ENCODE measurements around the gene CST7. TPM values are rescaled to one million over a fixed set of nuclear protein-coding genes. Genes with fewer than 3 reads are reported as not detected.
A peak's percentile ranks its signal among the peaks of the same experiment; 100 is the strongest.

The CST7 gene
- total RNA-seq, 1 donor from 2014 or later, result not detected

DNA sequence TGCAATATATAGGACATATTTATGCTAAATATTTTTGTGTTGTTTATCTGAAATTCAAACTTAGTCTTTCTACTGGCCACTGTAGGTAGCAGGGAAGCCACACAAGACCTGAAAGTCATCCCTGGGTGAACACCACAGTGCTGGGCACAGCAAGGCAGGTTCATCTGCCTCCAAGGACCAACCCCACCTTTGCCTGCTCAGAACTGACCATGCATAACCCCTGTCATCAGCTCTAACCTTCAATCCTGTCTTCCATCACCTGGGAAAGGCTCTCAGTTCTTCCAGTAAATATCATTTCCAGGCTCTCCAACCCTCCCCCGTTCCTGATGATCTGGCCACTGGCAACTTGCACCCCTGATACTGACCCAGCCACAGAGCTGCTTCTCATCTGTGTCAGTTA is 32.7 kb upstream of the CST7 start:
- Histone ChIP-seq H3K4me1 (peaks cover 16% of the 10 kb centered on the region), H3K4me3 (no peak overlapping the region), H2AFZ (replicated peaks) (no peak overlapping the region), H3K9me3 (ENCODE audit: low read depth) (no peaks in the 10 kb centered on the region), H3K36me3 (no peaks in the 10 kb centered on the region), H3K79me2 (ENCODE audit: low read depth) (no peaks in the 10 kb centered on the region), H4K20me1 (ENCODE audit: low read depth) (no peaks in the 10 kb centered on the region), H3K4me2 (no peak overlapping the region), H3F3A (ENCODE audit: low read depth) (peaks cover 11% of the 10 kb centered on the region), H3K27me3 (no peaks in the 10 kb centered on the region), H3K9ac (no peak overlapping the region), H3K27ac (no peak overlapping the region)
- H3K4me1 Mint-ChIP-seq, result peaks cover 23% of the 10 kb centered on the region
- TF ChIP-seq EZH2phosphoT487 (IDR thresholded peaks at IDR 0.05), result no peak
- TF ChIP-seq, protein P1, sequence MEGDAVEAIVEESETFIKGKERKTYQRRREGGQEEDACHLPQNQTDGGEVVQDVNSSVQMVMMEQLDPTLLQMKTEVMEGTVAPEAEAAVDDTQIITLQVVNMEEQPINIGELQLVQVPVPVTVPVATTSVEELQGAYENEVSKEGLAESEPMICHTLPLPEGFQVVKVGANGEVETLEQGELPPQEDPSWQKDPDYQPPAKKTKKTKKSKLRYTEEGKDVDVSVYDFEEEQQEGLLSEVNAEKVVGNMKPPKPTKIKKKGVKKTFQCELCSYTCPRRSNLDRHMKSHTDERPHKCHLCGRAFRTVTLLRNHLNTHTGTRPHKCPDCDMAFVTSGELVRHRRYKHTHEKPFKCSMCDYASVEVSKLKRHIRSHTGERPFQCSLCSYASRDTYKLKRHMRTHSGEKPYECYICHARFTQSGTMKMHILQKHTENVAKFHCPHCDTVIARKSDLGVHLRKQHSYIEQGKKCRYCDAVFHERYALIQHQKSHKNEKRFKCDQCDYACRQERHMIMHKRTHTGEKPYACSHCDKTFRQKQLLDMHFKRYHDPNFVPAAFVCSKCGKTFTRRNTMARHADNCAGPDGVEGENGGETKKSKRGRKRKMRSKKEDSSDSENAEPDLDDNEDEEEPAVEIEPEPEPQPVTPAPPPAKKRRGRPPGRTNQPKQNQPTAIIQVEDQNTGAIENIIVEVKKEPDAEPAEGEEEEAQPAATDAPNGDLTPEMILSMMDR (IDR thresholded peaks at IDR 0.05), result no peak
- TF ChIP-seq EZH2 (IDR thresholded peaks at IDR 0.05), result no peak
- DNase-seq (ENCODE audit: low spot score), result no peak
- H3K9me3 Mint-ChIP-seq, result peaks cover 8% of the 10 kb centered on the region
- no peak overlapping the region for H3K27ac Mint-ChIP-seq
- peaks cover 2% of the 10 kb centered on the region for H3K36me3 Mint-ChIP-seq
- no peak overlapping the region for H3K4me3 Mint-ChIP-seq
- peaks cover 3% of the 10 kb centered on the region for H3K27me3 Mint-ChIP-seq (ENCODE audit: insufficient read depth, low read depth)

DNA sequence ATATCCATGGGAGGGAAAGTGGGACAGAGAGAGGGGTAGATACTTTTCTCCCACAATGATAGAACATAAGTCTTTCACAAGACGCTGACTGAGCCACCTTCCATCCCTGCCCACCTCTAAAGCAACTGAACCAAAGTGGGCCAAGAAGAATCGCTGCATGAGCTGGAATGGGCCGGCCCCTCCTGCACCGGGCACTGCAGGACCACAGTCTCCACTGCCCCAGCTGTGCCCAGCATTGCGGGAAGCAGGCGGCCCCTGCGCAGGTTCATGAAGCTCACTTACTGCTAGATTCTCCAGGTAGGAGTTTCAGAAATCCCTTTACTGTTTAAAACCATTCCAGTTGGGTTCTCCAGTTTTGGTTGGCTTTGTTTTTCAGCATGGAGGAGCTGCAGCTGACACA is 32.0 kb upstream of the CST7 start:
- Histone ChIP-seq H2AFZ (replicated peaks) (no peak overlapping the region), H4K20me1 (ENCODE audit: low read depth) (no peaks in the 10 kb centered on the region), H3K27me3 (no peaks in the 10 kb centered on the region), H3K36me3 (no peaks in the 10 kb centered on the region), H3K27ac (no peak overlapping the region), H3K9ac (no peak overlapping the region), H3K4me2 (no peak overlapping the region), H3K4me3 (no peak overlapping the region), H3K9me3 (ENCODE audit: low read depth) (no peaks in the 10 kb centered on the region), H3F3A (ENCODE audit: low read depth) (peaks cover 11% of the 10 kb centered on the region), H3K79me2 (ENCODE audit: low read depth) (no peaks in the 10 kb centered on the region), H3K4me1 (peaks cover 16% of the 10 kb centered on the region)
- Mint-ChIP-seq H3K27me3 (ENCODE audit: insufficient read depth, low read depth) (peaks cover 3% of the 10 kb centered on the region), H3K4me3 (no peak overlapping the region), H3K9me3 (peaks cover 11% of the 10 kb centered on the region), H3K4me1 (peaks cover 23% of the 10 kb centered on the region), H3K36me3 (peaks cover 2% of the 10 kb centered on the region), H3K27ac (no peak overlapping the region)
- no peak for TF ChIP-seq EZH2phosphoT487 (IDR thresholded peaks at IDR 0.05)
- TF ChIP-seq EZH2 (IDR thresholded peaks at IDR 0.05), result no peak
- TF ChIP-seq, protein P1 (IDR thresholded peaks at IDR 0.05), result no peak
- DNase-seq (ENCODE audit: low spot score), result no peak

DNA sequence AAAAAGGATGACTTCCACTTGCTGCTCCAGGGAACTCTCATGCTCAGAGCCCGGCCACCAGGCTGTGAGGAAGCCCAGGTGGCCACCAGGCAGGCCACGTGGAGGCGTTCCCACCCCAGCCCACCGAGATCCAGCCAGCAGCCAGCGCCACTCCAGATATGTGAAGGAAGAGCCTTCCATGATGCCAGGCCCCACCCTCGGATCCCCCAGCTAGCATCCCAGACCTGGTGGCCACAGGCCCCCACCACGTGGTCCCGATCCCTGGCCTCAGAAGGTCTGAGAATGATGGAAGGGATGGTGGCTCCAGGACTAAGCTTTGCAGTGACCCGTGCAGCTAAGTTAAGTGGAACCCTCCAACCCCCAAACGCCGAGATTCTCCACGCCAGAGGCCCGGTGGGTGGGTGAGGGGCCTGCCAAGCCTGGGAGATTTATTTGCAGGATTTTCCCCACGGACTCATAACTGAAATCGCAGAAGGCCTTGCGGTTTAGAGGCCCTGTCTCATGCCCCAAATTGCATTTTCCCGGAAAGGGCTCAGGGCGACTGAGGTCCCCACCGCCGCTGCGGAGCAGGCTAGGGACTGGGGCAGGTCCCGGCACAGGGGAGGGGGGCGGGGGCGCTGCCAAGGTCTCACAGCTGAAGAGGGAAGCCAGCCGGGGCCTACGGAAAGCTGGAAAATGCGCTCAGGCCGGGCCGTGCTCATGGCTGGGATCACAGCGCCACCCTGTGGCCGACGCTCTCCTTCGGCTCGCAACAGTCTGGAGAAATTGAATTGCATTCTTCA is 31.1 kb upstream of the CST7 start:
- Histone ChIP-seq H3K4me1 (peaks cover 16% of the 10 kb centered on the region), H3K4me2 (peak overlapping the region; percentile 29), H3K27ac (no peak overlapping the region), H3K36me3 (no peaks in the 10 kb centered on the region), H4K20me1 (ENCODE audit: low read depth) (no peaks in the 10 kb centered on the region), H3K9ac (no peak overlapping the region), H3K27me3 (no peaks in the 10 kb centered on the region), H3K79me2 (ENCODE audit: low read depth) (no peaks in the 10 kb centered on the region), H3K4me3 (no peak overlapping the region), H2AFZ (replicated peaks) (peak overlapping the region; percentile 74), H3K9me3 (ENCODE audit: low read depth) (no peaks in the 10 kb centered on the region), H3F3A (ENCODE audit: low read depth) (peaks cover 11% of the 10 kb centered on the region)
- H3K27ac Mint-ChIP-seq, result no peak overlapping the region
- no peaks in the 10 kb centered on the region for H3K27me3 Mint-ChIP-seq (ENCODE audit: insufficient read depth, low read depth)
- H3K9me3 Mint-ChIP-seq, result peaks cover 9% of the 10 kb centered on the region
- DNase-seq (ENCODE audit: low spot score), result peak; percentile 91
- H3K4me1 Mint-ChIP-seq, result peaks cover 23% of the 10 kb centered on the region
- peaks cover 2% of the 10 kb centered on the region for H3K36me3 Mint-ChIP-seq
- TF ChIP-seq EZH2 (IDR thresholded peaks at IDR 0.05), result no peak
- TF ChIP-seq, protein P1 (IDR thresholded peaks at IDR 0.05), result peak; percentile 95
- H3K4me3 Mint-ChIP-seq, result no peak overlapping the region
